NB4 (cell line): ENCODE results near the gene SREK1IP1.

Experiments
- MYC ChIP-seq: IDR thresholded peaks from 2 replicates; pipeline ENCODE4 v1.6.1; 2011; ENCODE audit warnings: low read depth, low read length
- POLR2A ChIP-seq: IDR thresholded peaks from 2 replicates; pipeline ENCODE4 v1.6.1; 2011; ENCODE audit warnings: mild to moderate bottlenecking; ENCODE audit not compliant: insufficient read length; ENCODE audit errors: extremely low read depth
- TF ChIP-seq, protein P1 (sequence below): IDR thresholded peaks from one replicate; pipeline ENCODE4 v1.5.1; 2012; ENCODE audit warnings: low read depth, low read length
- TF ChIP-seq, protein P2 (sequence below): IDR thresholded peaks from 2 replicates; pipeline ENCODE4 v1.6.1; 2011; ENCODE audit warnings: low read depth, low read length

DNA sequence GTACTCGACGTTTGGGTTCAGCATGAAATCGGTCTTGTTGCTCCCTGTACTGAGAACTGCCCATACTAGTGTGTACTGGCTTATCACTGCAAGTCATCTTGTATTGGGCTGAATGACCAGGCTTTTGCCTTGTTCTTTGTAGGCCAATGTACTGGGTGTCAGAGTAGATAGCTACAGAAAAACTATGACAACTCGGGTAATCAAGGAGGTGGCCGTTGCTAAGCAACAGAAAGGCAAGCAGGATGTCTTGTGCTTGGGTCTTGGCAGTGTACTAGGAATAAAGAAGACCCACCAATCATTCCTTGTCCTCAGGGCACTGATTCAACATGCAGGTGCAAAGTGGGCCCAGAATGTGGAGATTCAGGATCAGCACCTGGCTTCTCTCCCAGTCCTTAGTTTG lies 90.1 kb downstream of the SREK1IP1 start:
- TF ChIP-seq, protein P1, sequence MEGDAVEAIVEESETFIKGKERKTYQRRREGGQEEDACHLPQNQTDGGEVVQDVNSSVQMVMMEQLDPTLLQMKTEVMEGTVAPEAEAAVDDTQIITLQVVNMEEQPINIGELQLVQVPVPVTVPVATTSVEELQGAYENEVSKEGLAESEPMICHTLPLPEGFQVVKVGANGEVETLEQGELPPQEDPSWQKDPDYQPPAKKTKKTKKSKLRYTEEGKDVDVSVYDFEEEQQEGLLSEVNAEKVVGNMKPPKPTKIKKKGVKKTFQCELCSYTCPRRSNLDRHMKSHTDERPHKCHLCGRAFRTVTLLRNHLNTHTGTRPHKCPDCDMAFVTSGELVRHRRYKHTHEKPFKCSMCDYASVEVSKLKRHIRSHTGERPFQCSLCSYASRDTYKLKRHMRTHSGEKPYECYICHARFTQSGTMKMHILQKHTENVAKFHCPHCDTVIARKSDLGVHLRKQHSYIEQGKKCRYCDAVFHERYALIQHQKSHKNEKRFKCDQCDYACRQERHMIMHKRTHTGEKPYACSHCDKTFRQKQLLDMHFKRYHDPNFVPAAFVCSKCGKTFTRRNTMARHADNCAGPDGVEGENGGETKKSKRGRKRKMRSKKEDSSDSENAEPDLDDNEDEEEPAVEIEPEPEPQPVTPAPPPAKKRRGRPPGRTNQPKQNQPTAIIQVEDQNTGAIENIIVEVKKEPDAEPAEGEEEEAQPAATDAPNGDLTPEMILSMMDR = no peak
- TF ChIP-seq POLR2A (no peak), MYC (no peak)
- TF ChIP-seq, protein P2, sequence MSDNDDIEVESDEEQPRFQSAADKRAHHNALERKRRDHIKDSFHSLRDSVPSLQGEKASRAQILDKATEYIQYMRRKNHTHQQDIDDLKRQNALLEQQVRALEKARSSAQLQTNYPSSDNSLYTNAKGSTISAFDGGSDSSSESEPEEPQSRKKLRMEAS = no peak
